B cell (primary cell): ENCODE results near the gene TAS2R20. TPM values are rescaled to one million over a fixed set of nuclear protein-coding genes. Genes with fewer than 3 reads are reported as not detected.

Experiments used
- ATAC-seq: fragments of 200-7000 bp; cut with Tn5 transposase; one replicate; pipeline ENCODE4 v1.10.0; 2021; ENCODE audit warnings: low read depth, mild to moderate bottlenecking, moderate number of reproducible peaks, moderate library complexity
- CTCF ChIA-PET: fragments of 350-600 bp; sonication (Branson Sonifier 250); formaldehyde crosslinking; loops from one replicate; lab custom pipeline; 2021; ENCODE audit warnings: antibody characterized with exemption, inconsistent platforms; lab: Charles Lee
- POLR2A ChIA-PET: fragments of 350-600 bp; sonication (Branson Sonifier 250); formaldehyde crosslinking; loops from one replicate; lab custom pipeline; 2021; ENCODE audit warnings: antibody characterized with exemption; lab: Charles Lee
- DNase-seq: peaks from one replicate; pipeline ENCODE4 v3.0.0; 2013
- H2AFZ ChIP-seq: 2 replicates; pipeline ENCODE4 v1.6.1; 2012; ENCODE audit warnings: mild to moderate bottlenecking, low read depth, low read length; ENCODE audit not compliant: insufficient read depth, poor library complexity, severe bottlenecking
- H3K27ac ChIP-seq, 2 donors: 1 replicate in 1 of 2; 2 replicates in 1 of 2; pipeline ENCODE4 v1.5.1; 2012 to 2013; ENCODE audit warnings: low read length in 2 of 2, mild to moderate bottlenecking in 2 of 2, moderate library complexity in 1 of 2
- H3K27me3 ChIP-seq, 4 experiments: fragments of 200-600 bp in 1 of 4; sonication (generic) in 1 of 4; replicated peaks in 1 of 4; 1 replicate in 2 of 4; 2 replicates in 2 of 4; pipeline versions ENCODE4 v1.6.1 to v1.7.0; 2013 to 2016; ENCODE audit warnings: low read length in 3 of 4, mild to moderate bottlenecking in 2 of 4, mixed read lengths in 1 of 4, moderate library complexity in 1 of 4; ENCODE audit not compliant: insufficient read depth in 4 of 4, control insufficient read depth in 3 of 4; ENCODE audit errors: control extremely low read depth in 1 of 4
- H3K36me3 ChIP-seq, 2 experiments: replicated peaks in 1 of 2; 1 replicate in 1 of 2; 2 replicates in 1 of 2; pipeline versions ENCODE4 v1.6.1 to v1.7.1; 2013; ENCODE audit warnings: low read length in 1 of 2; ENCODE audit not compliant: insufficient read depth in 2 of 2, control insufficient read depth in 1 of 2; ENCODE audit errors: control extremely low read depth in 1 of 2, extremely low read depth in 1 of 2
- H3K4me1 ChIP-seq, 2 donors: fragments of 200-600 bp in 1 of 2; sonication (generic) in 1 of 2; 1 replicate in 1 of 2; 2 replicates in 1 of 2; pipeline versions ENCODE4 v1.5.1 to v1.6.1; 2013 to 2017; ENCODE audit warnings: low read length in 2 of 2; ENCODE audit not compliant: control insufficient read depth in 2 of 2, insufficient read depth in 2 of 2
- H3K4me2 ChIP-seq: replicated peaks from 2 replicates; pipeline ENCODE3; 2012; ENCODE audit warnings: mild to moderate bottlenecking, low read depth, low read length; ENCODE audit not compliant: poor library complexity, severe bottlenecking
- H3K4me3 ChIP-seq, 5 experiments: fragments of 200-600 bp in 1 of 5; sonication (generic) in 1 of 5; 1 replicate in 3 of 5; 2 replicates in 2 of 5; pipeline versions ENCODE4 v1.5.1 to v1.7.0; 2011 to 2016; ENCODE audit warnings: low read length in 4 of 5, mild to moderate bottlenecking in 4 of 5, low read depth in 2 of 5, control low read depth in 1 of 5, moderate library complexity in 1 of 5; ENCODE audit not compliant: insufficient read depth in 1 of 5; ENCODE audit errors: control extremely low read depth in 1 of 5, extremely low read depth in 1 of 5
- H3K79me2 ChIP-seq: fragments of 200-600 bp; sonication (generic); one replicate; pipeline ENCODE4 v1.6.0; 2016; ENCODE audit warnings: low read length; ENCODE audit not compliant: control insufficient read depth, insufficient read depth
- H3K9ac ChIP-seq: fragments of 200-600 bp; sonication (generic); 2 replicates; pipeline ENCODE4 v1.6.1; 2017; ENCODE audit warnings: mild to moderate bottlenecking, low read length, moderate library complexity
- H3K9me3 ChIP-seq, 3 donors: one replicate each; pipeline versions ENCODE4 v1.6.1 to v1.7.1; 2013; ENCODE audit warnings: low read length in 2 of 3; ENCODE audit not compliant: control insufficient read depth in 2 of 3, insufficient read depth in 1 of 3; ENCODE audit errors: control extremely low read depth in 1 of 3
- H4K20me1 ChIP-seq: 2 replicates; pipeline ENCODE4 v1.6.0; 2012; ENCODE audit warnings: mild to moderate bottlenecking, low read length; ENCODE audit not compliant: insufficient read depth, control insufficient read depth, poor library complexity, severe bottlenecking
- H3K27ac Mint-ChIP-seq: one replicate; pipeline ENCODE4 v1.8.0; 2021; ENCODE audit warnings: mixed read lengths
- H3K27me3 Mint-ChIP-seq: one replicate; pipeline ENCODE4 v1.8.0; 2021; ENCODE audit warnings: mixed read lengths
- H3K4me1 Mint-ChIP-seq: one replicate; pipeline ENCODE4 v1.8.0; 2021; ENCODE audit warnings: mixed read lengths
- H3K4me3 Mint-ChIP-seq: one replicate; pipeline ENCODE4 v1.8.0; 2021; ENCODE audit warnings: mixed read lengths
- H3K9me3 Mint-ChIP-seq: one replicate; pipeline ENCODE4 v1.8.0; 2022; ENCODE audit warnings: mixed read lengths; ENCODE audit not compliant: insufficient read depth
- CTCF ChIP-seq: fragments of 200-600 bp; IDR thresholded peaks from one replicate; pipeline ENCODE4 v1.8.0; 2022; ENCODE audit warnings: antibody characterized with exemption, mild to moderate bottlenecking
- EZH2 ChIP-seq: IDR thresholded peaks from 2 replicates; pipeline ENCODE4 v1.6.1; 2012; ENCODE audit warnings: borderline replicate concordance, low read depth, mild to moderate bottlenecking, moderate library complexity, low read length; ENCODE audit not compliant: insufficient read depth, poor library complexity, severe bottlenecking
- WGBS: methylation state at CpG from one replicate; pipeline ENCODE4 v1.1.5; 2013; ENCODE audit warnings: missing lambda C conversion rate; ENCODE audit not compliant: insufficient coverage; 5-methylcytosine and 5-hydroxymethylcytosine counted together
- intact Hi-C: fragments of 100-400 bp; cut with micrococcal nuclease; formaldehyde crosslinking; loops from one replicate; pipeline ENCODE4 v1.10.0; 2022
- polyA plus RNA-seq: library from polyadenylated mRNA; depleted of rRNA; stranded (reverse); fragments of >200 nt; gene quantifications from 2 replicates; pipeline ENCODE4 v1.2.3, GENCODE V29; 2012
- total RNA-seq, 2 donors: library from RNA; stranded (reverse); fragments of 120-200 nt in 1 of 2; gene quantifications; 1 replicate in 1 of 2; 2 replicates in 1 of 2; pipeline versions ENCODE4 v1.2.3 to v1.2.4, GENCODE V29; 2013 to 2022

Gene TAS2R20
- total and polyA plus RNA-seq, 2 donors (not counting 1 experiment from before 2014, with no cell fraction given) = 1.0 to 4.0 TPM

GRCh38 chr12:11016937-11017336 lies 18.8 kb upstream of the TAS2R20 start:
- intact Hi-C loops = no loop called here

More at GRCh38 chr12:11016937-11017336, 18.8 kb upstream of the TAS2R20 start:
- no peaks in the 10 kb centered on the region for H3K27me3 ChIP-seq
- peaks cover 1 to 2% of the 10 kb centered on the region in 2 experiments for H3K36me3 ChIP-seq
- no CpG with 5 or more reads among the region's 1 CpG for WGBS
- no peak overlapping the region for H3K9ac ChIP-seq
- H2AFZ ChIP-seq = no peak overlapping the region
- H3K27me3 Mint-ChIP-seq = no peaks in the 10 kb centered on the region
- H3K4me2 ChIP-seq = no peak overlapping the region
- ChIA-PET CTCF (no interaction called here), POLR2A (no interaction called here)
- ATAC-seq (no peak), DNase-seq (no peak)
- H4K20me1 ChIP-seq = no peaks in the 10 kb centered on the region
- no peak overlapping the region for H3K27ac Mint-ChIP-seq
- H3K79me2 ChIP-seq = peaks cover 4% of the 10 kb centered on the region
- no peaks in the 10 kb centered on the region for H3K9me3 ChIP-seq
- peaks cover 2% of the 10 kb centered on the region for H3K4me1 Mint-ChIP-seq
- no peak for TF ChIP-seq EZH2
- TF ChIP-seq CTCF = no peak
- H3K9me3 Mint-ChIP-seq = no peaks in the 10 kb centered on the region
- H3K4me3 ChIP-seq = no peak overlapping the region
- H3K27ac ChIP-seq = no peak overlapping the region
- H3K4me1 ChIP-seq = no peaks in the 10 kb centered on the region
- no peak overlapping the region for H3K4me3 Mint-ChIP-seq
